GM19351 (cell line): ENCODE measurements around the gene TBXA2R.

Experiments used
- ATAC-seq: cut with Tn5 transposase; IDR thresholded peaks from one replicate; pipeline ENCODE4 v1.9.1; 2021; ENCODE audit warnings: mild to moderate bottlenecking, moderate library complexity; ENCODE audit not compliant: unreplicated experiment

Gene TBXA2R

DNA sequence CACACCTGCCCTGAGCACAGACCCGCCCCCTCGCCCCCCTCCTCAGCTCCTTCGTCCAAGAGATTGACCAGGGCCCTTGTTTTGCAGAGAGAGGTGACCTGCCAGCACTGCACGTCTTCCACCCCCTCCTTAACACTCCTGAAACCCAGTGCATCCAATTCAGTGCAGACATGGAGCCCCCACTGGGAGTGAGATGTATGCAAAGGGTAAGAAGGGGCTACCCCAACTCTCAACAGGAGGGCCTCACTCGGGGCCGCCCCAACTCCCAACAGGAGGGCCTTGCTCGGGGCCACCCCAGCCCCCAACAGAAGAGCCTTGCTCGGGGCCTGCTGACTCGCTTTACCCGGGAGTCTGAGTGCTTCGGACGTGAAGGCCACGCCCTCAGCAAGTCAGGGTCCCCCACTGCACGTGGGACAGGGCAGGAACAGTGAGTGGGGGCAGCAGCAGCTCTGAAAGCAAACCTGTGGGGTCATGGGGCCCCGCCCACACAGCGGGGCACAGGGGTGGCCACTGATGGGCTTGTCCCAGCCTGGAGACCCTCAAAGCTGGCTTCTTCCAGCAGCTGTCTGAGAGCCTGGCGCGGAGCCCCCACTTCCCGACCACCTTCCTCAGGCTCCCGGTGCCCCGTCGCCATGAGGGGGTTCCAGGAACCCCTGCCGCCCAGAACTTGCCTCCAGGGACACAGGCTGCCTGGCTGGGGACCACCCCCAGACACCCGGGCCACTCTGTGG, 14.3 kb upstream of the TBXA2R start:
- no peak for ATAC-seq

GRCh38 chr19:3620145-3620816, 13.6 kb upstream of the TBXA2R start:
- no peak for ATAC-seq

GRCh38 chr19:3619631-3620012, 12.9 kb upstream of the TBXA2R start:
- ATAC-seq: no peak

GRCh38 chr19:3618811-3619630, 12.3 kb upstream of the TBXA2R start:
- no peak for ATAC-seq

DNA sequence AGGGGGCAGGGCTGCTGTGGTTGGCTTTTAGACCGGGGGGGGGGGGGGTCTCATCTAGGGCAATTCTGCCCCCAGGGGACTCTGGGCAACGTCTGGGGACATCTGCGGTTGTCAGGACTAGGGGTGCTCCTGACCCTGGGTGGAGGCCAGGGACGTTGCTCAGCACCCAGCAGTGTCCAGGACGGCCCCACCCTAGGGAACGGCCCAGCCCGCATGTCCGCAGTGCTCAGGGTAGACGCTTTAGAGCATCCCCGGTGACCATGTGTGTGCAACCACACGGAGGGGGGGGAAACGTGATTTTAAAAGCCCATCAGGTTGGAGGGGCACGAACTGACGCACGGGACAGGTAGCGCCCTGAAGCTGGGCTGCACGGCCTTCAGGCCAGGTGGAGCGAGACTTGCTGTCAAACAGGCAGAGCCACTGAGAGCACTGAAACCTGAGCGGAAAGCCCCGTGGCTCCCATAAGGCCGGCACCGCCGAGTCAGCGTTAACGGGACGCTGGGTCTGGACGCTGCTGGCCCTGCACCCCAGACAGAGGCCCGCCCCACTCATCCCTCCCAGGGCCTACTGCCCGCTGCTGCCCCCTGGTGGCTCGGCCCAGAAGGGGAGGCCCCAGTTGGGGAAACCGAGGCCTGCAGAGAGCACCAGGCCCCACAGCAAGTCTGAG, 11.6 kb upstream of the TBXA2R start:
- no peak for ATAC-seq

GRCh38 chr19:3617463-3617862, 10.8 kb upstream of the TBXA2R start:
- no peak for ATAC-seq

- no peak for ATAC-seq
Observed at GRCh38 chr19:3615524-3616135, 9.0 kb upstream of the TBXA2R start.

- ATAC-seq: no peak
Observed at GRCh38 chr19:3614858-3615505, 8.3 kb upstream of the TBXA2R start.

DNA sequence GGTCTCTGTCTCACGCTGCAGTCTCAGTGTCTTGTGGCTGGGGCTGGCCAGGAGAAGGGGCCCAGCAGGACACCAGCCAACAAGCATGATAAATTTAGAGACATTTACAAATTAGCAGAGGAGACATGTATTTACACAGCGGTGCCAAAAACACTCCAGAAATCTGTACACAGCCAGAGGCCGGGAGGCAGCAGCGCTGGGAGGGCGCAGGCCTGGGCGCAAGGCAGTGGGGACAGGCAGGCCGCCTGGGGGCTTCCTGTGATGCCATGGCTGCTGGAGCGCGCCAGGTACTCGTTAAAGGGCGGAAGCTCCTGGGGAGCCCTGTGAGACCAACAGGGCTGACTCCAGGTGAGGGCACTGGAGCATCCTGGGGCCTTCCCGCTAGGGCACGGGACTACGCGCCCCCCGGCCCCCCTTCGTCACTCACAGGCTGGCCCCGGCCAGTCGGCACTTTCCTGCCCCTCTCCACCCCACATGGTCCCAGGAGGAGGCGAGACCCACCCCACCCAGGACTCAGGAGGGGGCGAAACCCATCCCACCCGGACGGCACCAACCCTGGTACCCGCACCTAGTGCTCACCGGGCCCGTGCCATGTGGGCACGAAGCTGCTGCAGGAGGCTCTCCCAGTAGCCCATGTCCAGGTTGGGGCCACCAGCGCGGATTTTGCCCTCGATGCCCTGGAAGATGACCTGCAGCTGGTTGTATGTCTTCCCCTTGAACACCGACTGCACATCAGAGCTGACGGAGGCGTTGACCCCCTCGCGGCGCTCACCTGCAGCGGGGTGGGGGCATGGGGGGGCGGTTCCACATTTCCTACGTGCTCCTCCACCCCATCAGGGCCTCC, 7.4 kb upstream of the TBXA2R start:
- no peak for ATAC-seq

- no peak for ATAC-seq
Observed at GRCh38 chr19:3612901-3613741, 6.4 kb upstream of the TBXA2R start.

DNA sequence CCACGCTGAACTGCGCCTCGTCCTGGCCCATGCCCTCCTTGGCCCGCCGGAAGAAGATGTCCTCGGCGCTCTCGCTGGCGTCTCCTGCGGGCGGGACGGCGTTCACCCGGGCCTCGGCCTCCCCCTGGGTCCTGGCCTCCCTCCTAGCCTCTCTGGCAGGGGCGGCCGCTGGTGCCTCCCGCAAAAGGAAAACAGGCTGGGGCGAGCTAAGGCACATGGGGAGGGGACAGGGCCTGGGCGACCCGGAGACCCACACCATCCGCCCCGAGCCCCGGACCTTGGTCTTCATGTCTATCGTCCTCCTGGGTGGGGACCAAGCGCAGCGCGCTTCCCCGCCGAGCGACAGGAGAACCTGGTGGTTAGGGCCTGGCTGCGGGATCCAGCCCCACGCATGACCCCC, 5.7 kb upstream of the TBXA2R start:
- ATAC-seq: no peak

- no peak for ATAC-seq
Observed at GRCh38 chr19:3611841-3612240, 5.2 kb upstream of the TBXA2R start.

- no peak for ATAC-seq
Observed at GRCh38 chr19:3610745-3611717, 4.4 kb upstream of the TBXA2R start.

DNA sequence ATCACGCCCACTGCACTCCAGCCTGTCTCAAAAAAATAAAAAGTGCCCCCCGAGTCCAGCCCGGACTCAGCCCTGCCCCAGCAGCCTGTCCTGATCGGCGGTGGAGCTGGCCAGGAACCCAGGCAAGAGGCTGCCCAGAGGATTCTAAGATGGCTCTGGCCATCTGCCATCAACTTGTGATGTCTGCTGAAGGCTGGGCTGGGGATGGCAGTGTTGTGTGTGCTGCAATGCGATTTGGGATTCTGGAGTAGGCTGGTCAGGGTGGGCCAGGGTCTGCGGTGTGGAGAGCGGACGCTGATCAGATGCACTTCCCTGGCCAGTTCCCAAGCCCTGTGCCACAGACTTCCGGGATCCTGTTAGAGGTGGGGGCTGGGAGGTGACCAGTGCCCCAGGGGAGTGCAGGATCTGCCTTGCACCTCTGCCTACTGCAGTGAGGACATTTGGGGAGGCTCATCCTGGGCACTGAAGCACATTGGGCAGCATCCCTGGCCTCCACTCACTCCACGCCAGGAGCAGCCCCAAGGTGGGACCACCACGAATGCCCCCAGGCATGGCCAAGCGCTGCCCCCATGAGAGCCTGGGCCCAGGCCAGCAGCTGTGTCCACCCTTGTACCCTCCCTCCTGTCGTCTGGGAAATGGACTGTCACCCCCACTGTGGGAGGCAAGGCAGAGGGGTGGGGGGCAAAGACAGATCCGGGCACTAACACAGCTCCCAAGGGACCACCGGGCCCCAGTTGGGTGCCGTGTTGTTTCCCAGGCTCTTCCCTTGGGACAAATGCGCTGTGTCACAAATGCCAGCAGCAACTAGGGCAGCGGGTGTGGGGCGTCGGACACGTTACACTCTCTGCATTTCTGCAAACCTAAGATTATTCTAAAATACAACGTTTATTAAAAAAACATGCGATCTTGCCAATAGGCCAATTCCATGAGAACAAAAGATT, 3.4 kb upstream of the TBXA2R start:
- ATAC-seq: no peak

DNA sequence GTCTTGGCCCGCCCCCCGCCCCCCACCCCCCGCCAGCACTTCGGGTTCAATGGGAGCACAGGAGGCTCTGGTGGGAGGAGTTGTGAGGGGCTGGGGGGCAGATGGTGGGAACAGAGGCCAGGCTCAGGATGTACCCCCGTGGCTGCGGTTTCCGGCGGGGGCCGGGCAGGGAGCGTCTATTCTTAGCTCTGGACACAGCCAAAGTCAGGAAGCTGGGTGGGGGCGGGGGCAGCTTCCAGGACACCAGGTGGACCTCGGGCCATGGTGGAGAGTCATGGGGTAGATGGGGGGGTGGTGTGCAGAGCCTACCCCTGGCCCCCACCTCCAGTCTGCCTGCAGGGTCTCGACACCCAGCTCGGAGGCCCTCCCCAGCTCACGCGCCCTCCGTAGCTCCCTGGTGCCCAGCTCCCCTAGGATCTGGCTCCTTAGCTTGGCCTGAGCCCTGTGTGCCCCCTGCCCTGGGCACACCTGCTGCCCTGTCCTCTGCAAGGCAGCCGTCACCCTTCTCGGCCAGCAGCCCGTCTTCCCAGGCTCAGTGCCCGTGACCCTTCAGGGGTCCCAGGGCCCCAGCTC, 2.2 kb upstream of the TBXA2R start:
- ATAC-seq: no peak

DNA sequence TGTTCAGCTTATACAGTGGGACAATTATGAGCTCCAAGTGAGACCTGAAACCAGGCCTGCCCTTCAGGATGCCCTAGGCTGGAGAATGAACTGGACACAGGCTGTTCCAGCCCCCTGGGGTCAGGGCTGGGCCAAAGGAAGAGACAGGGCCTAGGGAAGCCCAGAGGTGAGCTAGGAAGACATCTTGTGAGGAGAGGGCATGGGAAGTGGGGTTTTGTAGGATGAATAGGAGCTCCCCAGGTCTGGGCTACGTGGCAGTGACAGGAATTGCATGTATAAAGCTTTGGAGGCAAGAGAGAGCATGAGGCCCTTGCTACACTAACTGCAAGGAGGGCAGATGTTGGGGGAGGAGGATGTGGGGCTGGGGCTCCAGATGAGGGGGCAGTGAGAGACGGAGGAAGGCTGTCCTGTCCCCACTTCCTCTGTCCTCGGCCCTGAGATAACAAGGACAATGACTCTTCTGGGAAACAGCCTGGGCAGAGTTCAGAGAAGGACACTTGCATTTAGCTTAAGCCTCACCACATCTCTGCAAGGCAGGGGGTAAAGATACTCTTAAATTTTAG, 1.5 kb upstream of the TBXA2R start:
- ATAC-seq: no peak
